ENCODE measurements around the gene ANKRD33B.

ANKRD33B gene

GRCh38 chr5:10579536-10580521 is 16.0 kb downstream of the ANKRD33B start:
- DNase-seq, result no peak

- no peak for DNase-seq
These were observed 16.9 kb downstream of the ANKRD33B start for GRCh38 chr5:10580531-10581423.

GRCh38 chr5:10581424-10581748 is 17.5 kb downstream of the ANKRD33B start:
- no peak for DNase-seq

GRCh38 chr5:10581867-10582511 is 18.1 kb downstream of the ANKRD33B start:
- no peak for DNase-seq

GRCh38 chr5:10582512-10582897 is 18.6 kb downstream of the ANKRD33B start:
- no peak for DNase-seq

- DNase-seq, result no peak
These were observed 20.0 kb downstream of the ANKRD33B start for GRCh38 chr5:10583663-10584572.

GRCh38 chr5:10584714-10585517 is 21.0 kb downstream of the ANKRD33B start:
- no peak for DNase-seq

GRCh38 chr5:10585518-10585915 is 21.6 kb downstream of the ANKRD33B start:
- no peak for DNase-seq

- DNase-seq, result no peak
These were observed 22.1 kb downstream of the ANKRD33B start for GRCh38 chr5:10586008-10586407.

GRCh38 chr5:10586555-10586954 is 22.7 kb downstream of the ANKRD33B start:
- no peak for DNase-seq

- DNase-seq, result no peak
These were observed 24.4 kb downstream of the ANKRD33B start for GRCh38 chr5:10588109-10588775.

GRCh38 chr5:10588779-10589447 is 25.0 kb downstream of the ANKRD33B start:
- no peak for DNase-seq

GRCh38 chr5:10590226-10590999 is 26.5 kb downstream of the ANKRD33B start:
- no peak for DNase-seq

- DNase-seq, result no peak
These were observed 27.3 kb downstream of the ANKRD33B start for GRCh38 chr5:10591159-10591558.

GRCh38 chr5:10591966-10592365 is 28.1 kb downstream of the ANKRD33B start:
- DNase-seq, result no peak

- no peak for DNase-seq
These were observed 28.7 kb downstream of the ANKRD33B start for GRCh38 chr5:10592601-10593000.

- no peak for DNase-seq
These were observed 29.8 kb downstream of the ANKRD33B start for GRCh38 chr5:10593531-10594181.

- DNase-seq, result peak; percentile 70
These were observed 30.8 kb downstream of the ANKRD33B start for GRCh38 chr5:10594591-10595210.

Measured in fibroblast of skin of abdomen (primary cell).